Astrocyte (in vitro differentiated cells and primary cell): ENCODE measurements around the gene TRIP4. TPM values are rescaled to one million over a fixed set of nuclear protein-coding genes. Genes with fewer than 3 reads are reported as not detected.

ENCODE experiments used
- DNase-seq: peaks from one replicate; pipeline ENCODE4 v3.0.0-alpha.2; 2010; ENCODE audit warnings: low read depth
- FAIRE-seq: peaks from 2 replicates; lab custom pipeline; 2011; peaks lifted over from hg19 to GRCh38; lab: Jason Lieb, UNC
- H2AFZ ChIP-seq: 2 replicates; pipeline ENCODE4 v1.6.0; 2012; ENCODE audit warnings: low read depth, low read length, inconsistent platforms
- H3K27ac ChIP-seq: 2 replicates; pipeline ENCODE4 v1.5.1; 2011; ENCODE audit warnings: low read depth, low read length, inconsistent platforms
- H3K27me3 ChIP-seq: 2 replicates; pipeline ENCODE4 v1.6.0; 2011; ENCODE audit warnings: low read length, inconsistent platforms; ENCODE audit not compliant: insufficient read depth
- H3K36me3 ChIP-seq: 2 replicates; pipeline ENCODE4 v1.5.1; 2011; ENCODE audit warnings: low read length, inconsistent platforms; ENCODE audit not compliant: insufficient read depth
- H3K4me1 ChIP-seq: 2 replicates; pipeline ENCODE4 v1.5.1; 2011; ENCODE audit warnings: low read length, inconsistent platforms; ENCODE audit not compliant: insufficient read depth
- H3K4me2 ChIP-seq: 2 replicates; pipeline ENCODE4 v1.6.0; 2012; ENCODE audit warnings: low read length, inconsistent platforms
- H3K4me3 ChIP-seq: 2 replicates; pipeline ENCODE4 v1.5.1; 2011; ENCODE audit warnings: low read depth, mild to moderate bottlenecking, low read length, inconsistent platforms; ENCODE audit not compliant: insufficient read depth
- H3K79me2 ChIP-seq: 2 replicates; pipeline ENCODE4 v1.6.0; 2012; ENCODE audit warnings: mild to moderate bottlenecking, low read length, inconsistent platforms; ENCODE audit not compliant: insufficient read depth
- H3K9ac ChIP-seq: 2 replicates; pipeline ENCODE4 v1.6.0; 2012; ENCODE audit warnings: mild to moderate bottlenecking, low read length, inconsistent platforms
- H3K9me3 ChIP-seq: 2 replicates; pipeline ENCODE4 v1.5.1; 2012; ENCODE audit warnings: low read depth, mild to moderate bottlenecking, low read length, inconsistent platforms; ENCODE audit not compliant: insufficient read depth
- H4K20me1 ChIP-seq: 2 replicates; pipeline ENCODE4 v1.6.0; 2012; ENCODE audit warnings: low read length, inconsistent platforms; ENCODE audit not compliant: insufficient read depth
- H3K27ac Mint-ChIP-seq: one replicate; pipeline ENCODE4 v1.8.0; 2021; ENCODE audit warnings: mild to moderate bottlenecking, mixed read lengths; ENCODE audit not compliant: unreplicated experiment
- H3K27me3 Mint-ChIP-seq: one replicate; pipeline ENCODE4 v1.8.0; 2021; ENCODE audit warnings: low read depth, mixed read lengths; ENCODE audit not compliant: unreplicated experiment
- H3K36me3 Mint-ChIP-seq: one replicate; pipeline ENCODE4 v1.8.0; 2021; ENCODE audit warnings: low read depth, mixed read lengths; ENCODE audit not compliant: unreplicated experiment
- H3K4me1 Mint-ChIP-seq: one replicate; pipeline ENCODE4 v1.8.0; 2021; ENCODE audit warnings: low read depth, mixed read lengths; ENCODE audit not compliant: unreplicated experiment
- H3K4me3 Mint-ChIP-seq: one replicate; pipeline ENCODE4 v1.8.0; 2021; ENCODE audit warnings: mild to moderate bottlenecking, moderate library complexity, mixed read lengths; ENCODE audit not compliant: unreplicated experiment
- H3K9me3 Mint-ChIP-seq: one replicate; pipeline ENCODE4 v1.8.0; 2021; ENCODE audit warnings: mild to moderate bottlenecking, mixed read lengths; ENCODE audit not compliant: unreplicated experiment
- EZH2 ChIP-seq: IDR thresholded peaks from 2 replicates; pipeline ENCODE4 v1.6.1; 2012; ENCODE audit warnings: mild to moderate bottlenecking, low read length, inconsistent platforms; ENCODE audit not compliant: insufficient read depth
- total RNA-seq: library from RNA; stranded (reverse); gene quantifications from 2 replicates; pipeline ENCODE4 v1.2.1, GENCODE V29; 2021
- TF ChIP-seq, protein P1 (sequence below): IDR thresholded peaks from 2 replicates; pipeline ENCODE4 v1.5.1; 2011; ENCODE audit warnings: low read depth, mild to moderate bottlenecking, inconsistent platforms, low read length, moderate library complexity; ENCODE audit not compliant: insufficient read depth

TRIP4 gene
- total RNA-seq, 1 donor from 2014 or later: 40.7 TPM

GRCh38 chr15:64443747-64444621, 56.3 kb downstream of the TRIP4 start:
- H3K36me3 ChIP-seq: peaks cover 8% of the 10 kb centered on the region
- Mint-ChIP-seq H3K27me3 (no peaks in the 10 kb centered on the region), H3K4me1 (peaks cover 23% of the 10 kb centered on the region), H3K4me3 (peak overlapping the region; percentile 54), H3K36me3 (peaks cover 7% of the 10 kb centered on the region), H3K9me3 (no peaks in the 10 kb centered on the region), H3K27ac (peak overlapping the region; percentile 94)
- FAIRE-seq (peak; percentile 98), DNase-seq (peak; percentile 91)
- peak overlapping the region; percentile 42 for H3K4me3 ChIP-seq
- H3K9me3 ChIP-seq: no peaks in the 10 kb centered on the region
- peaks cover 17% of the 10 kb centered on the region for H3K4me1 ChIP-seq
- peak overlapping the region; percentile 78 for H3K27ac ChIP-seq
- no peaks in the 10 kb centered on the region for H3K79me2 ChIP-seq
- peak overlapping the region; percentile 58 for H3K9ac ChIP-seq
- TF ChIP-seq, protein P1, sequence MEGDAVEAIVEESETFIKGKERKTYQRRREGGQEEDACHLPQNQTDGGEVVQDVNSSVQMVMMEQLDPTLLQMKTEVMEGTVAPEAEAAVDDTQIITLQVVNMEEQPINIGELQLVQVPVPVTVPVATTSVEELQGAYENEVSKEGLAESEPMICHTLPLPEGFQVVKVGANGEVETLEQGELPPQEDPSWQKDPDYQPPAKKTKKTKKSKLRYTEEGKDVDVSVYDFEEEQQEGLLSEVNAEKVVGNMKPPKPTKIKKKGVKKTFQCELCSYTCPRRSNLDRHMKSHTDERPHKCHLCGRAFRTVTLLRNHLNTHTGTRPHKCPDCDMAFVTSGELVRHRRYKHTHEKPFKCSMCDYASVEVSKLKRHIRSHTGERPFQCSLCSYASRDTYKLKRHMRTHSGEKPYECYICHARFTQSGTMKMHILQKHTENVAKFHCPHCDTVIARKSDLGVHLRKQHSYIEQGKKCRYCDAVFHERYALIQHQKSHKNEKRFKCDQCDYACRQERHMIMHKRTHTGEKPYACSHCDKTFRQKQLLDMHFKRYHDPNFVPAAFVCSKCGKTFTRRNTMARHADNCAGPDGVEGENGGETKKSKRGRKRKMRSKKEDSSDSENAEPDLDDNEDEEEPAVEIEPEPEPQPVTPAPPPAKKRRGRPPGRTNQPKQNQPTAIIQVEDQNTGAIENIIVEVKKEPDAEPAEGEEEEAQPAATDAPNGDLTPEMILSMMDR: no peak
- TF ChIP-seq EZH2: no peak
- H4K20me1 ChIP-seq: no peaks in the 10 kb centered on the region
- H3K4me2 ChIP-seq: peak overlapping the region; percentile 85
- no peaks in the 10 kb centered on the region for H3K27me3 ChIP-seq
- no peak overlapping the region for H2AFZ ChIP-seq

GRCh38 chr15:64444836-64445235, 57.2 kb downstream of the TRIP4 start:
- Histone ChIP-seq H3K36me3 (peaks cover 8% of the 10 kb centered on the region), H3K27me3 (no peaks in the 10 kb centered on the region), H3K4me3 (peak overlapping the region; percentile 42), H3K4me2 (peak overlapping the region; percentile 85), H3K9me3 (no peaks in the 10 kb centered on the region), H3K9ac (peak overlapping the region; percentile 58), H3K79me2 (no peaks in the 10 kb centered on the region), H4K20me1 (no peaks in the 10 kb centered on the region), H3K4me1 (peaks cover 17% of the 10 kb centered on the region), H3K27ac (peak overlapping the region; percentile 78), H2AFZ (no peak overlapping the region)
- DNase-seq (no peak), FAIRE-seq (no peak)
- no peaks in the 10 kb centered on the region for H3K27me3 Mint-ChIP-seq
- H3K27ac Mint-ChIP-seq: peak overlapping the region; percentile 94
- no peak overlapping the region for H3K4me3 Mint-ChIP-seq
- peaks cover 23% of the 10 kb centered on the region for H3K4me1 Mint-ChIP-seq
- H3K36me3 Mint-ChIP-seq: peaks cover 7% of the 10 kb centered on the region
- H3K9me3 Mint-ChIP-seq: no peaks in the 10 kb centered on the region
- TF ChIP-seq, protein P1: no peak
- TF ChIP-seq EZH2: no peak
